HG03378 (cell line): Measurements from ENCODE around the gene ULK1.

Experiments
- ATAC-seq: cut with Tn5 transposase; IDR thresholded peaks from one replicate; pipeline ENCODE4 v1.9.1; 2021; ENCODE audit warnings: mild to moderate bottlenecking, moderate library complexity; ENCODE audit not compliant: unreplicated experiment

ULK1 gene

GRCh38 chr12:131894313-131894860, at the start of gene ULK1:
Gene ULK1, plus strand, starts transcription at chr12:131894622. Its CDS starts 380 bp downstream, at chr12:131895002.
- peak; percentile 48 for ATAC-seq

DNA sequence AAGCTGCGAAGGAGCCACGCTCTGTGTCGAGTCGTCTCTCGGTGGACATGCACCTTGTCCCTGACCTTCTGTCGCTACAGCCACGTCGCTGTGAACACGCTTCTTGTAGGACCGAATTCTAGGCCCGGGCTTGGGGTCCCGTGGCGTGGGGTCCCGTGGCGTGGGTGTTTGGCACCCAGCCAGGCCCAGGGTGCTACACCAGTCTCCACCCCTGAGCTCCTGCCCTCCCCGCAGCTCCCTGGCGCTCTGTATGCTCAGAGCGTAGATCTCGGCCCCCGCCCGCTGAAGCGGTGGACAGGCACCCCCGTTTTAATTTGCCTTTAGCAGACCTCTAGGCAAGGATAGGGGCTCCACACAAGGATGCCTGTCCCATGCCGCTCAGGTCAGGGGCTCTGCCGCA, 49.8 kb upstream of the ULK1 start:
- ATAC-seq, result no peak

GRCh38 chr12:131845121-131845520, 49.3 kb upstream of the ULK1 start:
- ATAC-seq, result no peak

GRCh38 chr12:131847456-131847855, 47.0 kb upstream of the ULK1 start:
- ATAC-seq, result no peak

DNA sequence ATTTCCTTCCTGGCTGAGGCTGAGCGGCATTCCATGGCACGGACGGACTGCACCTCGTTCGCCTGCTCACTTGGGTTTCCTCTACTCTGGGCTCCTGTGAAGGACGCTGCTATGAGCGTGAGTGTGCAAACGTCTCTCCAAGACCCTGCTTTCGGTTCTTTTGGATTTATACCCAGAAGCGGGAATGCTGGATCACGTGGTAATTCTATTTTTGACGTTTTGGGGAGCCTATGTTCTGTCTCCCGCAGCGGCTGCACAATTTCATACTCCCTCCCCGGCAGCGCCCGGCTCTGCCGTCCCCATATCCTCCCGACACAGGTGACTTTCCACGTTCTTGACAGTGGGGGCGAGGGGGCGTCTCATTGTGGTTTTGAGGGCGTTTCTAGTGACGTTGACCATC, 45.7 kb upstream of the ULK1 start:
- ATAC-seq, result no peak

GRCh38 chr12:131849700-131850553, 44.5 kb upstream of the ULK1 start:
- no peak for ATAC-seq

DNA sequence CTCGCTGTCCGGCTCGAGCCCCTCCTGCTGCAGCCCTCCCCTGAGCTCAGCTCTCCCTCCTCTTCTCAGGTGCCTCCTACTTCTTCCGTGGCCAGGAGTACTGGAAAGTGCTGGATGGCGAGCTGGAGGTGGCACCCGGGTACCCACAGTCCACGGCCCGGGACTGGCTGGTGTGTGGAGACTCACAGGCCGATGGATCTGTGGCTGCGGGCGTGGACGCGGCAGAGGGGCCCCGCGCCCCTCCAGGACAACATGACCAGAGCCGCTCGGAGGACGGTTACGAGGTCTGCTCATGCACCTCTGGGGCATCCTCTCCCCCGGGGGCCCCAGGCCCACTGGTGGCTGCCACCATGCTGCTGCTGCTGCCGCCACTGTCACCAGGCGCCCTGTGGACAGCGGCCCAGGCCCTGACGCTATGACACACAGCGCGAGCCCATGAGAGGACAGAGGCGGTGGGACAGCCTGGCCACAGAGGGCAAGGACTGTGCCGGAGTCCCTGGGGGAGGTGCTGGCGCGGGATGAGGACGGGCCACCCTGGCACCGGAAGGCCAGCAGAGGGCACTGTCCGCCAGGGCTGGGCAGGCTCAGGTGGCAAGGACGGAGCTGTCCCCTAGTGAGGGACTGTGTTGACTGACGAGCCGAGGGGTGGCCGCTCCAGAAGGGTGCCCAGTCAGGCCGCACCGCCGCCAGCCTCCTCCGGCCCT, 43.4 kb upstream of the ULK1 start:
- ATAC-seq, result no peak

- no peak for ATAC-seq
These were observed 42.5 kb upstream of the ULK1 start for GRCh38 chr12:131851741-131852550.

DNA sequence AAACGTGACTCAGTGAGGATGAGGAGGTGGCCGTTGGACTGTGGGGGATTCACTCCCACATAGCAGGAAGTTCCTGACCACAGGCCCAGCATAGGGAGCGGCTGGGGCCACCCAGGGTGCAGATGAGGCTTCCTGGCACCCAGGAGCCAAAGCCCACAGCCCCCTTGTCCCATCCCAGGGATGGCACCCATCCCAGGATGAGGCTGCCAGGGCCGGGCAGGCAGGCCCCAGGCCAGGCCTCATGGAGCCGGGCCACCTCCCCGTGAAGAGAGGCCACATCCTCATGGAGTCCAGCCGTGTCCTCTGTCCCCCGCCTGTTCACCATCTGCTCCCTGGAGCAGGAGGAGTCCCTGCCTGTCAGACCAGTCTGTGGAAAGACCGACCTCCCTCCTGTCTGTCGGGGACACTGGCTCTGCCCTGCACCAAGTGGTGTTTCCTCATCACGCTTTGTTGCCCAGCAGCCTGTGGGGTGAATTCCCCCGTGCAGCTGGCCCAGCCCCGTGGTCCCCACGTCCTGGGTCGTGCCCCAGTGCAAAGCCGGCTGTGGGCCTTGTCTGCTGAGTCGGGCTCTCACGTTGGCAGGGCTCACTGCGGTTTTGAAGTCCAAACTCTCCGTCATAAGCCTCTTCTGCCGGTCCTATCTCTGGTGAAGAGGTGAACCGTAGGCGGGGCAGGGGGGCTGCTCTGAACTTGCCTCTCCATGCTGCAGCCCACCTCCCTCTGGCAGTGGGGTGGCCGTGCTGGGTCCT, 41.7 kb upstream of the ULK1 start:
- ATAC-seq, result no peak

- ATAC-seq, result no peak
These were observed 40.3 kb upstream of the ULK1 start for GRCh38 chr12:131853832-131854797.

DNA sequence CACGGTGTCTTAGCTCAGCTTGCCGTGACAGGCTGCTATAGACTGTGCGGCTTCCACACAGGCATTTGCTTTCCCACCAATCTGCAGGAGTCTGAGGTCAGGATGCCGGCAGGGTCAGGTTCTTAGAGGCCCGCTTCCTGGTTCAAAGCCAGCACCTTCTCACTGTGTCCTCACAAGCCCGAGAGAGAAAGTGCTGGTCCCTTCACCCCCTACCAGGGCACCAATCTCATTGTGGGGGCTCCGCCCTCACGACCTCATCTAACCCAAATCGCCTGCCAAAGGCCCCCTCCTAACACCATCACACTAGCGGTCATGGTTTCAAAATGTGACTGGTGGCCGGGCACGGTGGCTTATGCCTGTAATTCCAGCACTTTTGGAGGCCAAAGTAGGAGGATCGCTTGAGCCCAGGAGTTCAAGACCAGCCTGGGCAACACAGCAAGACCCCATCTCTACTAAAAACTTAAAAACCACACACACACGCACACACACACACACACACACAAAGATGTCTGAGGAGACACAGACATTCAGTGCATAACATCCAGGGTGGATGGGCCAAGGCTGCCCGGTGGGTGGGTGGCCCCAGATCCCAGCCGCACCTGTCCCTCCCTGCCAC, 39.5 kb upstream of the ULK1 start:
- no peak for ATAC-seq

- no peak for ATAC-seq
These were observed 38.8 kb upstream of the ULK1 start for GRCh38 chr12:131855521-131856142.

DNA sequence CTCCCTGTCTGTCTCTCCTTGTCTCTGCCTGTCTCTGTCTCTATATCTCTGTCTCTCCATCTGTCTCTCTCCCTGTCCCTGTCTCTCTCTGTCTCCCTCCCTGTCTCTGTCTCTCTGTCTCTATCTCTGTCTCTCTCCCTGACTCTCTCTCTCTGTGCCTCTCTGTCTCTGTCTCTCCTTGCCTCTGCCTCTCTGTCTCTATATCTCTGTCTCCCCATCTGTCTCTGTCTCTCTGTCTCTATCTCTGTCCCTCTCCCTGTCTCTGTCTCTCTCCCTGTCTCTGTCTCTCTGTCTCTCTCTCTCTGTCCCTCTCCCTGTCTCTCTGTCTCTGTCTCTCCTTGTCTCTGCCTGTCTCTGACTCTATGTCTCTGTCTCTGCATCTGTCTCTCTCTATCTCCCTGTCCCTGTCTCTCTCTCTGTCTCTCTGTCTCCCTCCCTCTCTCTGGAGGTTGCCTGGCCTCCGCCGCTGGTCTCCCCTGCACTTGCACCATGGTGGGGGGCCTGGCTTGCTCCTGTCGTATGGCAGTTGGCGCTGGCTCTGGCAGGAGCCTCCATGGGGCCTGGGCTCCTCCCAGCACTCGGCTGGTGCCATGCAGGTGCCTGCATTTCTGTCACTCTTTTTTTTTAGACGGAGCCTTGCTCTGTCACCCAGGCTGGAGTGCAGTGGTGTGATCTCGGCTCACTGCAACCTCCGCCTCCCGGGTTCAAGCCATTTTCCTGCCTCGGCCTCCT, 37.9 kb upstream of the ULK1 start:
- no peak for ATAC-seq

DNA sequence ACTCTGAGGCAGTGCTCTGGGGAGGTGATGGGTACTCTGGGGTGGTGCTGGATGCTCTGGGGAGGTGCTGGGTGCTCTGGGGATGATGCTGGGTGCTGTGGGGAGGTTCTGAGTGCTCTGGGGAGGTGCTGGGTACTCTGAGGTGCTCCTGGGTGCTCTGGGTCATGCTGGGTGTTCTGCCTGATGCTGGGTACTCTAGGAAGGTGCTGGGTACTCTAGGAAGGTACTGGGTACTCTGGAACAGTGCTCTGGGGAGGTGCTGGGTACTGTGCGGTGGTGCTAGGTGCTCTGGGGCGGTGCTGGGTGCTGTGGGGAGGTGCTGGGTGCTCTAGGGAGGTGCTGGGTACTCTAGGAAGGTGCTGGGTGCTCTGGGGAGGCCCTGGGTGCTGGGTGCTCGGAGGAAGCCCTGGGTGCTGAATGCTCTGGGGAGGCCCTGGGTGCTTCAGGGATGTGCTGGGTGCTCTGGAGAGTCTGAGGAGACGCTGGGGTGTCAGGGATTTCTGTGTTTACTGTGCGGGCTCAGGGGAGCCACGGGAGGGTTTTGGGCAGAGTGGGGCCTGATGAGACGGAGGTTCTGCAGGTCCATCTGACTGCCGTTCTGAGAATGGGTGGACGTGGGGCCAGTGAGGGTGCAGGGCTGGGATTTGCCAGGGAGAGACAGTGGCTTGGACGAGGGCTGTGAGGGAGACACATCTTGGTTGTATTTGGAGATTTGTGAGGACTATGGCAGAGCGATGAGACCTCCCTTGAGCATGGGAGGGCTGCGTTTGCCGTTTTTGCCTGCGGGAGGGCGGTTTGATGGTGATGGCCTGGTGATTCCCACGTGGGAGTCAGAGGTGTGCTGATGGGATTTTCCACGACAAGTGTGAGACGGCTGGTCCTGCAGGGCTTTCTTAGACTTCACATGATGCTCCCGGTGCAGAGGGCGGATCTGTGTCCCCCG, 36.2 kb upstream of the ULK1 start:
- no peak for ATAC-seq

DNA sequence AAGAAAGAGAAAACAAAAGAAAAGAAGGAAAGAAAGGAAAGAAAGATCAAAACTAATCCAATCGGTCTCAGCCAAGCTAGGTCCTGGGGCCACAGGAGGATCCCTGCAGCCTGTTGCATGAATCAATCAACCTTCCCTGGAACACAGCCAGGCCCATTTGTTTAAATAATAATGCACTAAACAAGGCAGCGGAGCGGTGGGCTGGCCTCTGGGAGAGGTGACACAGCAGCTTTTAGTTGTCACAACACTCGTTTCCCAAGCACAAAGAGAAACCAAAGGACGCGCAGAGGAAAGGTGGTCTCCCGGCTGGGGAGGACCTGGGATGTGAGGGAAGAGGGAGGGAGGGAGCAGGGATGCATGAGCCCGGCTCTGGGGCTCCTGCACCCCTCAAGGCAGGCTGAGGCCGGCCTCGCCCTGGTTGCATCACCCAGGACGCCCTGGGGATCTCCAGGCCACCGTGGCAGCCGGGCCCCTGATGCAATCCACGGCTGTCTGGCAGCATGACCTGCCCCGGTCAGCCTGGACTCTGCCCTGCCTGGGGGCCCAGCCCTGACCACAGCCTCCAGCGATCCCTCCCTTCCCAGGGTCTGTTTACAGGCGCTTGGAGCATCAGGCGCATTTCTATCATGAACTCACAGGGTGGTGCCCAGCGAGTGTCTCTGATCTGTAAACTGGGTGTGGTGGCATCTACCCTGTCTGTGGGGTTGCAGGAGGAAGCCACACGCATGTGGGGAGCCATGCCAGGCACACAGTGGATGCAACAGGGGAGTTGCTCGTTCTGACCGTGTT, 33.8 kb upstream of the ULK1 start:
- no peak for ATAC-seq
